Neural progenitor cell (in vitro differentiated cells): Measurements from ENCODE around the gene SMPD1. TPM values are rescaled to one million over a fixed set of nuclear protein-coding genes. Genes with fewer than 3 reads are reported as not detected.

Experiments used
- DNase-seq: peaks from one replicate; pipeline ENCODE4 v3.0.0-alpha.2; 2016; ENCODE audit warnings: low spot score
- H2AFZ ChIP-seq: fragments of 200-600 bp; sonication (generic); replicated peaks from 2 replicates; pipeline ENCODE4 v1.6.1; 2016; ENCODE audit warnings: antibody characterized with exemption
- H3F3A ChIP-seq: fragments of 200-600 bp; sonication (generic); 2 replicates; pipeline ENCODE4 v1.6.1; 2016; ENCODE audit warnings: antibody characterized with exemption, low read depth
- H3K27ac ChIP-seq: fragments of 200-600 bp; sonication (generic); 2 replicates; pipeline ENCODE4 v1.5.1; 2016; ENCODE audit warnings: mild to moderate bottlenecking
- H3K27me3 ChIP-seq: fragments of 200-600 bp; sonication (generic); 2 replicates; pipeline ENCODE4 v1.6.1; 2016; ENCODE audit warnings: mild to moderate bottlenecking, moderate library complexity
- H3K36me3 ChIP-seq: fragments of 200-600 bp; sonication (generic); 2 replicates; pipeline ENCODE4 v1.5.1; 2016
- H3K4me1 ChIP-seq: fragments of 200-600 bp; sonication (generic); 2 replicates; pipeline ENCODE4 v1.6.1; 2016; ENCODE audit warnings: mixed run types
- H3K4me2 ChIP-seq: fragments of 200-600 bp; sonication (generic); 2 replicates; pipeline ENCODE4 v1.6.1; 2016
- H3K4me3 ChIP-seq: fragments of 200-600 bp; sonication (generic); 2 replicates; pipeline ENCODE4 v1.5.1; 2016
- H3K79me2 ChIP-seq: fragments of 200-600 bp; sonication (generic); 2 replicates; pipeline ENCODE4 v1.6.1; 2016; ENCODE audit warnings: low read depth
- H3K9ac ChIP-seq: fragments of 200-600 bp; sonication (generic); 2 replicates; pipeline ENCODE4 v1.6.1; 2016
- H3K9me3 ChIP-seq: fragments of 200-600 bp; sonication (generic); 2 replicates; pipeline ENCODE4 v1.5.1; 2016; ENCODE audit warnings: low read depth
- H4K20me1 ChIP-seq: fragments of 200-600 bp; sonication (generic); 2 replicates; pipeline ENCODE4 v1.6.1; 2016; ENCODE audit warnings: low read depth
- H3K27ac Mint-ChIP-seq: 3 replicates; pipeline ENCODE4 v1.8.0; 2021; ENCODE audit warnings: mixed read lengths
- H3K27me3 Mint-ChIP-seq: 2 replicates; pipeline ENCODE4 v1.8.0; 2022; ENCODE audit warnings: low read depth, mild to moderate bottlenecking, inconsistent platforms, moderate library complexity, mixed read lengths; ENCODE audit not compliant: insufficient read depth
- H3K36me3 Mint-ChIP-seq: 3 replicates; pipeline ENCODE4 v1.8.0; 2021; ENCODE audit warnings: mixed read lengths
- H3K4me1 Mint-ChIP-seq: 3 replicates; pipeline ENCODE4 v1.8.0; 2021; ENCODE audit warnings: mixed read lengths
- H3K4me3 Mint-ChIP-seq: 3 replicates; pipeline ENCODE4 v1.8.0; 2021; ENCODE audit warnings: mild to moderate bottlenecking, moderate library complexity, mixed read lengths
- H3K9me3 Mint-ChIP-seq: 3 replicates; pipeline ENCODE4 v1.8.0; 2020; ENCODE audit warnings: mixed read lengths
- CTCF ChIP-seq: fragments of 200-600 bp; sonication (generic); IDR thresholded peaks from 2 replicates; pipeline ENCODE4 v1.5.1; 2017; ENCODE audit warnings: antibody characterized with exemption, mild to moderate bottlenecking
- EZH2 ChIP-seq: fragments of 200-600 bp; sonication (generic); IDR thresholded peaks from 2 replicates; pipeline ENCODE4 v1.6.1; 2017; ENCODE audit warnings: antibody characterized with exemption, mild to moderate bottlenecking, moderate library complexity
- EZH2phosphoT487 ChIP-seq: fragments of 200-600 bp; sonication (generic); IDR thresholded peaks from 2 replicates; pipeline ENCODE4 v1.6.1; 2017; ENCODE audit warnings: antibody characterized with exemption
- total RNA-seq: library from RNA; depleted of rRNA; stranded (reverse); fragments of >200 nt; gene quantifications from 2 replicates; pipeline ENCODE4 v1.2.3, GENCODE V29; 2015; ENCODE audit warnings: low replicate concordance

The SMPD1 gene
- total RNA-seq, 1 donor from 2014 or later = 11.3 TPM

- Histone ChIP-seq H3K27me3 (no peaks in the 10 kb centered on the region), H3F3A (no peaks in the 10 kb centered on the region), H3K36me3 (no peaks in the 10 kb centered on the region), H3K4me2 (no peak overlapping the region), H3K4me3 (no peak overlapping the region), H3K9me3 (no peaks in the 10 kb centered on the region), H3K9ac (no peak overlapping the region), H3K4me1 (no peaks in the 10 kb centered on the region), H3K27ac (no peak overlapping the region), H2AFZ (no peak overlapping the region), H4K20me1 (no peaks in the 10 kb centered on the region), H3K79me2 (no peaks in the 10 kb centered on the region)
- H3K4me1 Mint-ChIP-seq = no peaks in the 10 kb centered on the region
- peaks cover 6% of the 10 kb centered on the region for H3K27me3 Mint-ChIP-seq
- peaks cover 1% of the 10 kb centered on the region for H3K36me3 Mint-ChIP-seq
- TF ChIP-seq CTCF (no peak), EZH2phosphoT487 (no peak), EZH2 (no peak)
- H3K27ac Mint-ChIP-seq = no peak overlapping the region
- DNase-seq = no peak
- peaks cover 11% of the 10 kb centered on the region for H3K9me3 Mint-ChIP-seq
- no peak overlapping the region for H3K4me3 Mint-ChIP-seq
Measured at GRCh38 chr11:6350486-6350885, 39.8 kb upstream of the SMPD1 start.

GRCh38 chr11:6351782-6352382, 38.4 kb upstream of the SMPD1 start:
- H3K27ac Mint-ChIP-seq = no peak overlapping the region
- Histone ChIP-seq H4K20me1 (no peaks in the 10 kb centered on the region), H3K27ac (no peak overlapping the region), H3K4me2 (no peak overlapping the region), H2AFZ (no peak overlapping the region), H3K9ac (no peak overlapping the region), H3K9me3 (no peaks in the 10 kb centered on the region), H3K36me3 (no peaks in the 10 kb centered on the region), H3K79me2 (no peaks in the 10 kb centered on the region), H3K4me1 (no peaks in the 10 kb centered on the region), H3K27me3 (no peaks in the 10 kb centered on the region), H3F3A (no peaks in the 10 kb centered on the region), H3K4me3 (no peak overlapping the region)
- TF ChIP-seq CTCF (no peak), EZH2 (no peak), EZH2phosphoT487 (no peak)
- H3K27me3 Mint-ChIP-seq = peaks cover 3% of the 10 kb centered on the region
- H3K4me1 Mint-ChIP-seq = peaks cover 2% of the 10 kb centered on the region
- H3K4me3 Mint-ChIP-seq = no peak overlapping the region
- peaks cover 7% of the 10 kb centered on the region for H3K9me3 Mint-ChIP-seq
- DNase-seq = no peak
- peaks cover 1% of the 10 kb centered on the region for H3K36me3 Mint-ChIP-seq

GRCh38 chr11:6353367-6353987, 36.8 kb upstream of the SMPD1 start:
- no peak overlapping the region for H3K27ac ChIP-seq
- H4K20me1 ChIP-seq = no peaks in the 10 kb centered on the region
- no peak overlapping the region for H2AFZ ChIP-seq
- no peak for TF ChIP-seq EZH2
- no peak for TF ChIP-seq EZH2phosphoT487
- TF ChIP-seq CTCF = peak; percentile 96
- Mint-ChIP-seq H3K4me3 (no peak overlapping the region), H3K36me3 (no peaks in the 10 kb centered on the region), H3K4me1 (peaks cover 6% of the 10 kb centered on the region), H3K27ac (no peak overlapping the region), H3K9me3 (no peaks in the 10 kb centered on the region), H3K27me3 (peaks cover 3% of the 10 kb centered on the region)
- no peaks in the 10 kb centered on the region for H3K36me3 ChIP-seq
- H3K9me3 ChIP-seq = no peaks in the 10 kb centered on the region
- no peak overlapping the region for H3K4me2 ChIP-seq
- no peaks in the 10 kb centered on the region for H3K4me1 ChIP-seq
- no peaks in the 10 kb centered on the region for H3K79me2 ChIP-seq
- no peaks in the 10 kb centered on the region for H3K27me3 ChIP-seq
- no peak overlapping the region for H3K9ac ChIP-seq
- H3K4me3 ChIP-seq = no peak overlapping the region
- no peaks in the 10 kb centered on the region for H3F3A ChIP-seq
- peak; percentile 76 for DNase-seq
